Upper lobe of right lung (tissue), 1 donor: ENCODE data around the gene HAPLN2. TPM values are rescaled to one million over a fixed set of nuclear protein-coding genes. Genes with fewer than 3 reads are reported as not detected.
A peak's percentile ranks its signal among the peaks of the same experiment; 100 is the strongest.
"Not testable (repeated sequence)": the region's sequence is repeated elsewhere in the genome, so short reads cannot be mapped to it uniquely, and the experiment has no call there.

Source experiments
- ATAC-seq: fragments of 200-7000 bp; cut with Tn5 transposase; one replicate; pipeline ENCODE4 v1.9.1; 2020; ENCODE audit warnings: mild to moderate bottlenecking, moderate library complexity
- DNase-seq: peaks from one replicate; pipeline ENCODE4 v3.0.0-alpha.2; 2020
- H3K27ac ChIP-seq: fragments of 200-600 bp; one replicate; pipeline ENCODE4 v1.8.0; 2022
- H3K27me3 ChIP-seq: fragments of 200-600 bp; one replicate; pipeline ENCODE4 v1.8.0; 2022; ENCODE audit warnings: mild to moderate bottlenecking
- H3K36me3 ChIP-seq: fragments of 200-600 bp; one replicate; pipeline ENCODE4 v1.8.0; 2022
- H3K4me1 ChIP-seq: fragments of 200-600 bp; one replicate; pipeline ENCODE4 v1.8.0; 2022
- H3K4me3 ChIP-seq: fragments of 200-600 bp; one replicate; pipeline ENCODE4 v1.8.0; 2022; ENCODE audit warnings: mild to moderate bottlenecking
- H3K9me3 ChIP-seq: fragments of 200-600 bp; one replicate; pipeline ENCODE4 v1.8.0; 2022
- intact Hi-C: fragments of 100-400 bp; cut with DNase I; formaldehyde crosslinking; loops from one replicate; pipeline ENCODE4 v1.11.0; 2022
- total RNA-seq: library from RNA; stranded (reverse); fragmentation: NEBNext Ultra II Directional; extraction: Animal tissue kit (Norgen Biotek cat#: 25700); gene quantifications from one replicate; pipeline ENCODE4 v1.2.1, GENCODE V29; 2021
- TF ChIP-seq, protein P1 (sequence below): fragments of 200-600 bp; IDR thresholded peaks from one replicate; pipeline ENCODE4 v1.8.0; 2022; ENCODE audit warnings: antibody characterized with exemption
- donor health status: DM: no; HTN: yes; CAD: no; lungs with severe emphysema.

The HAPLN2 gene
- total RNA-seq, 1 donor from 2014 or later, result 0.78 TPM

DNA sequence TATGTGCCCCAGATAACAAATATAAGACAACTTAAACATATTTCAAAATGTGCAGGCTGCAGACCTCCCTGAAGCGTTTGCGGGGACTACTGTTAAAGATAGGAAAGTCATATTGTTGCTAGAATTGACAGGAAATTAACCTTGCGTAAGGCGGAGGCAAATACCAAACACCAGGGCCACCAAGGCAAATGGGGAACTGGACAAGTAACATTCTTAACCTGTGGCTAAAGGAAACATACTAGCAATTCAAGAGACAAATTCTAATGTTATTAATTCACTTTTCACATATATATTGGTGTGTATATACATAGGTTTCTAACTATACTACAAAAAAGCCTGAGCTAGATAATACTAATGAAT, 6.8 kb downstream of the HAPLN2 start:
- Histone ChIP-seq H3K4me3 (no peak overlapping the region), H3K4me1 (peaks cover 23% of the 10 kb centered on the region), H3K36me3 (no peaks in the 10 kb centered on the region), H3K27ac (no peak overlapping the region), H3K27me3 (peaks cover 73% of the 10 kb centered on the region), H3K9me3 (no peaks in the 10 kb centered on the region)
- DNase-seq (no peak), ATAC-seq (no peak)
- intact Hi-C loops, result loop anchor here (10.0 kb wide), 1 partner anchor 49 kb away; the partner anchor contains the start of gene NES
- TF ChIP-seq, protein P1, sequence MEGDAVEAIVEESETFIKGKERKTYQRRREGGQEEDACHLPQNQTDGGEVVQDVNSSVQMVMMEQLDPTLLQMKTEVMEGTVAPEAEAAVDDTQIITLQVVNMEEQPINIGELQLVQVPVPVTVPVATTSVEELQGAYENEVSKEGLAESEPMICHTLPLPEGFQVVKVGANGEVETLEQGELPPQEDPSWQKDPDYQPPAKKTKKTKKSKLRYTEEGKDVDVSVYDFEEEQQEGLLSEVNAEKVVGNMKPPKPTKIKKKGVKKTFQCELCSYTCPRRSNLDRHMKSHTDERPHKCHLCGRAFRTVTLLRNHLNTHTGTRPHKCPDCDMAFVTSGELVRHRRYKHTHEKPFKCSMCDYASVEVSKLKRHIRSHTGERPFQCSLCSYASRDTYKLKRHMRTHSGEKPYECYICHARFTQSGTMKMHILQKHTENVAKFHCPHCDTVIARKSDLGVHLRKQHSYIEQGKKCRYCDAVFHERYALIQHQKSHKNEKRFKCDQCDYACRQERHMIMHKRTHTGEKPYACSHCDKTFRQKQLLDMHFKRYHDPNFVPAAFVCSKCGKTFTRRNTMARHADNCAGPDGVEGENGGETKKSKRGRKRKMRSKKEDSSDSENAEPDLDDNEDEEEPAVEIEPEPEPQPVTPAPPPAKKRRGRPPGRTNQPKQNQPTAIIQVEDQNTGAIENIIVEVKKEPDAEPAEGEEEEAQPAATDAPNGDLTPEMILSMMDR, result no peak

DNA sequence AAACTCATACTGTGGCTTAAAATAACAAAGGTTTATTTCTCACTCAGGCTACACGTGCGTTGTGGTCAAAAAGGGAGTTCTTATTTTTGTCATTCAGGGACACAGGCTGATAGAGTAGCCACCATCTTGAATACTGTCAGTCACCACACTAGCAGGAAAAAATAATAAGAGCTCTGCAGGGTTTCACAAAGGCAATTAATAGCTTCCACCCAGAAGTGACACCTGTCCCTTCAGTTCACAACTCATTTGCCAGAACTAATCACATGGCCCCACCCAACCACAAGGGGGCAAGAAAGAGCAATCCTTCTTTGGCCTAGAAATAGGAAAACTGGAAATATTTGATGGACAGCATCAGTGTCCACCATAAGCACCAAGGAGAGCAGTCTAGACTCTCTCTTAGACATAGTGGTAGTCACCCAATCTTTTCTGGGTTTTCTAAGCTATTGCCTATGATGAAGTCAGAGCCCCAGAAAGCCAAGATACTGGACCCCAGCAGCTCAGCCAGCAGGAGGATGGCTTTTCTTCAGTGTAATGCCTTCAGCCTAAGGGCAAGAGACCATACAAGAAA, 8.2 kb downstream of the HAPLN2 start:
- H3K27me3 ChIP-seq, result peaks cover 80% of the 10 kb centered on the region
- H3K4me3 ChIP-seq, result no peak overlapping the region
- H3K4me1 ChIP-seq, result peaks cover 23% of the 10 kb centered on the region
- TF ChIP-seq, protein P1, result peak; percentile 67
- DNase-seq (no peak), ATAC-seq (peak; percentile 38)
- H3K9me3 ChIP-seq, result no peaks in the 10 kb centered on the region
- intact Hi-C loops, result loop anchor here (10.0 kb wide), 1 partner anchor 47 kb away; the partner anchor contains the start of gene NES
- no peaks in the 10 kb centered on the region for H3K36me3 ChIP-seq
- H3K27ac ChIP-seq, result no peak overlapping the region

DNA sequence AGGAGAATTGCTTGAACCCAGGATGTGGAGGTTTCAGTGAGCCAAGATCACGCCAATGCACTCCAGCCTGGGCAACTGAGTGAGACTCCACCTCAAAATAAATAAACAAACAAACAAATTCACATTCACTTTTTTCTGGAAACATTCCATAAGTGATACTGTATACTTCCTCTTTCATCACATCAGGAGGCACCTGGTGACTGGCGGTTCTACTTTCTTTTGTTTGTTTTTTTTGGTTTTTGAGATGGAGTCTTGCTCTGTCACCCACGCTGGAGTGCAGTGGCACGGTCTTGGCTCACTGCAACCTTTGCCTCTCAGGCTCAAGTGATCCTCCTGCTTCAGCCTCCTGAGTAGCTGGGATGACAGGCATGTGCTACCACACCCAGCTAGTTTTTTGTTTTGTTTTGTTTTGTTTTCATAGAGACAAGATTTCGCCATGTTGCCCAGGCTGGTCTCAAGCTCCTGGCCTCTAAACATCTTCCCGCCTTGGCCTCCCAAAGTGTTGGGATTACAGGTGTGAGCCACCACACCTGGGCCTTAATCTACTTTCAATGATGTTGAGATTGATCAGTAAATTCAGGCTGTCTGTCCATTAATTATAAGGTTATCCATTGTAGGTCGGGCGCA, 10.7 kb downstream of the HAPLN2 start:
- intact Hi-C loops, result loop anchor here (10.0 kb wide), 1 partner anchor 45 kb away; the partner anchor contains the start of gene NES

DNA sequence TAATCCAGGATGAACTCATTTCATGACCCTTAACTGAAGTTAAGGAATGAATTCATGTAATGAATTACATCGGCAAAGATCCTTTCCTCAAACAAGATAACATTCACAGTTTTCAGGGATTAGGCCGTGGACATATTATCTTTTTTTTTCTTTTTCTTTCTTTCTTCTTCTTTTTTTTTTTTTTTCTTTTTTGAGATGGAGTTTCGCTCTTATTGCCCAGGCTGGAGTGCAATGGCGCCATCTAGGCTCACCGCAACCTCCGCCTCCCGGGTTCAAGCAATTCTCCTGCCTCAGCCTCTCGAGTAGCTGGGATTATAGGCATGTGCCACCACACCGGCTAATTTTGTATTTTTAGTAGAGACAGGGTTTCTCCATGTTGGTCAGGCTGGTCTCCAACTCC, 11.9 kb downstream of the HAPLN2 start:
- H3K4me1 ChIP-seq, ATAC-seq, intact Hi-C loops, H3K27ac ChIP-seq, DNase-seq, H3K36me3 ChIP-seq, H3K9me3 ChIP-seq, H3K4me3 ChIP-seq: not testable (repeated sequence)
- H3K27me3 ChIP-seq, result peaks cover 67% of the 10 kb centered on the region

More for the DNA sequence above, 10.7 kb downstream of the HAPLN2 start:
- Histone ChIP-seq H3K36me3 (no peaks in the 10 kb centered on the region), H3K27ac (no peak overlapping the region), H3K4me3 (no peak overlapping the region), H3K27me3 (peaks cover 80% of the 10 kb centered on the region), H3K4me1 (peaks cover 12% of the 10 kb centered on the region), H3K9me3 (no peaks in the 10 kb centered on the region)
- ATAC-seq (no peak), DNase-seq (no peak)
- TF ChIP-seq, protein P1, result no peak

DNA sequence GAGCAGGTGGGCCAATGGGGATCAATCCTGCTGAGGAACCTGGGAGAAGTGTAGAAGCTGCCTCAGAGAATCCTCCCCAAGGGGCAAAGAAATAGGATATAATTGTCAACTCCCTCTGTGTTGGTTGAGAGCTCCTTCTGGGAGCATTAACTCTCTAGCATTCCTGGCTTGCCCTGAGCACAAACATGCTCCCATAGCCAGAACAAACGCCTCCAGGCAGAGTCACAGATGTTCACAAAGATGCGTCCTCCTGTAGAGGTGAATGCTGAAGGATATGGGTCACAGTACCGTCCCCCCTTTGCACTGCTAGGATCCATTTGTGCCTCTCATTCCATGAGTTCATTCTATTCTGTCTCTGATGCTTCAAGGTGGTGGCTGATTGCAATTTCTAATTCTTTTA, 13.1 kb downstream of the HAPLN2 start:
- Histone ChIP-seq H3K36me3 (no peaks in the 10 kb centered on the region), H3K27ac (no peak overlapping the region), H3K9me3 (no peaks in the 10 kb centered on the region), H3K27me3 (peaks cover 61% of the 10 kb centered on the region), H3K4me1 (no peaks in the 10 kb centered on the region), H3K4me3 (no peak overlapping the region)
- intact Hi-C loops, result no loop called here
- TF ChIP-seq, protein P1, result no peak
- DNase-seq (no peak), ATAC-seq (no peak)

DNA sequence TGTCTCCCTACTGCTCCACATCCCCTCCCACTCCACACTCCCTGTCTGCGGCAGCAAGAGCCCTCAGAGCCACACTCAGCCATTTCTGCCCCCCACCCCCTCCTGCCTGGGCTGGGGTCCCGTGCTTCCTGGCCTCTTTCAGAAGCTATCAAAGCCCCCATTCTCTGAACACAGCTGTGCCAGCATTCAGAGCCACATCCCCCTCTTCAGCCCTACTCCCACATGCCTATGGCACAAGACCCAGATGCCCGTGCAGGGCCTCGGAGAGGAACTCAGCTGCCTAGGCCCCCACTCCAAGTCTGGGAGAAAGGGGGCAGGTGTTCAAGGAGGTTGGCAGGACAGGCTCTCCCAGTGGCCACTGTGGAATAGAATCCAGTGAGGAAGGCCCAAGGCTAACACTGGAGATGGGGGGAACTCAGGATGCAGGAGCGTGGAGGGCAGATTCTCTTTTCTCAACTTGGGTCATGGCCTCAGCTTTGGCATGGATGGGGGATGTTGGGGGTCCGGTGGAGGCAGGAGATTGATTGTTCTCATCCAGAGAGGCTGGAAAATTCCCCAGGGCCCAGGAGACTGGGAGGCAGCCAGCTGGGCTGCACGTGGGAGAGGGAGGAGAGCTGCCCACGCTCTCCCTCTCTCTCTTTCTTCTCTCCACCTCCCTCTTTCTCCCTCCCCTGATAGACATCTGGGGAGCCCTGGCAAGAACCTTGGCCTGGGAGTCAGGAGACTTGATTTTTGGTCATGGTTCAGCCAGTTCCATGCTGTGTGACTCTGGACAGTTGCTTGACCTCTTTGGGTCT, 19.2 kb downstream of the HAPLN2 start:
- H3K36me3 ChIP-seq, result no peaks in the 10 kb centered on the region
- TF ChIP-seq, protein P1, result no peak
- no peak for DNase-seq
- no peak overlapping the region for H3K4me3 ChIP-seq
- peaks cover 14% of the 10 kb centered on the region for H3K4me1 ChIP-seq
- no peak overlapping the region for H3K27ac ChIP-seq
- peaks cover 75% of the 10 kb centered on the region for H3K27me3 ChIP-seq
- H3K9me3 ChIP-seq, result no peaks in the 10 kb centered on the region
- intact Hi-C loops, result no loop called here
- no peak for ATAC-seq
